Naive B cell (primary cell): ENCODE data around the gene LTBP1. TPM values are rescaled to one million over a fixed set of nuclear protein-coding genes. Genes with fewer than 3 reads are reported as not detected.
A peak's percentile ranks its signal among the peaks of the same experiment; 100 is the strongest.
"Not testable (repeated sequence)": the region's sequence is repeated elsewhere in the genome, so short reads cannot be mapped to it uniquely, and the experiment has no call there.

Experiments used
- ATAC-seq, 2 donors: fragments of 150-1000 bp; cut with Tn5 transposase; 2 replicates each; pipeline ENCODE4 v1.10.0; 2021; ENCODE audit warnings: low read depth in 2 of 2, mild to moderate bottlenecking in 2 of 2, moderate library complexity in 2 of 2
- DNase-seq: peaks from one replicate; pipeline ENCODE4 v3.0.0; 2022
- H3K27ac Mint-ChIP-seq, 6 donors: one replicate each; pipeline ENCODE4 v1.8.0; 2020 to 2022; ENCODE audit warnings: mild to moderate bottlenecking in 6 of 6, mixed read lengths in 6 of 6, moderate library complexity in 5 of 6, inconsistent platforms in 2 of 6
- H3K27me3 Mint-ChIP-seq, 3 donors: one replicate each; pipeline ENCODE4 v1.8.0; 2021 to 2022; ENCODE audit warnings: mixed read lengths in 3 of 3, mild to moderate bottlenecking in 1 of 3
- H3K36me3 Mint-ChIP-seq, 2 donors: one replicate each; pipeline ENCODE4 v1.8.0; 2020 to 2022; ENCODE audit warnings: mixed read lengths in 2 of 2, inconsistent platforms in 1 of 2, mild to moderate bottlenecking in 1 of 2
- H3K4me1 Mint-ChIP-seq, 3 donors: one replicate each; pipeline ENCODE4 v1.8.0; 2020 to 2022; ENCODE audit warnings: mixed read lengths in 3 of 3, inconsistent platforms in 1 of 3, mild to moderate bottlenecking in 1 of 3, moderate library complexity in 1 of 3
- H3K4me3 Mint-ChIP-seq, 8 donors: one replicate each; pipeline ENCODE4 v1.8.0; 2020 to 2022; ENCODE audit warnings: mild to moderate bottlenecking in 8 of 8, mixed read lengths in 8 of 8, moderate library complexity in 8 of 8, inconsistent platforms in 2 of 8
- H3K9me3 Mint-ChIP-seq, 7 donors: one replicate each; pipeline ENCODE4 v1.8.0; 2020 to 2022; ENCODE audit warnings: mixed read lengths in 7 of 7, mild to moderate bottlenecking in 5 of 7, inconsistent platforms in 2 of 7, moderate library complexity in 1 of 7
- polyA plus RNA-seq, 6 donors: library from polyadenylated mRNA; unstranded; fragments of 300-500 nt; fragmentation: Illumina TruSeq; gene quantifications; one replicate each; pipeline ENCODE4 v1.2.3, GENCODE V29; 2021; ENCODE audit warnings: low read depth in 6 of 6

Gene LTBP1
- polyA plus RNA-seq, 6 donors from 2014 or later: 0.43 to 2.0 (median 0.92) TPM; not detected in 1

- ATAC-seq: no peak
- H3K27me3 Mint-ChIP-seq: peaks cover 0 to 21% (median 5%) of the 10 kb centered on the region in 3 donors
- no peak overlapping the region for H3K27ac Mint-ChIP-seq
- H3K4me1 Mint-ChIP-seq: no peaks in the 10 kb centered on the region
- no peaks in the 10 kb centered on the region for H3K9me3 Mint-ChIP-seq
- DNase-seq: no peak
- H3K36me3 Mint-ChIP-seq: no peaks in the 10 kb centered on the region
- no peak overlapping the region for H3K4me3 Mint-ChIP-seq
These were observed 206.3 kb downstream of the LTBP1 start for GRCh38 chr2:33153008-33153407.

GRCh38 chr2:33158482-33159003 is 211.8 kb downstream of the LTBP1 start:
- H3K4me1 Mint-ChIP-seq: no peaks in the 10 kb centered on the region
- DNase-seq (no peak), ATAC-seq (no peak)
- H3K9me3 Mint-ChIP-seq: no peaks in the 10 kb centered on the region
- H3K4me3 Mint-ChIP-seq: no peak overlapping the region
- no peak overlapping the region for H3K27ac Mint-ChIP-seq
- peaks cover 0 to 11% (median 5%) of the 10 kb centered on the region in 3 donors for H3K27me3 Mint-ChIP-seq
- no peaks in the 10 kb centered on the region for H3K36me3 Mint-ChIP-seq

GRCh38 chr2:33160191-33160590 is 213.4 kb downstream of the LTBP1 start:
- no peaks in the 10 kb centered on the region for H3K36me3 Mint-ChIP-seq
- no peaks in the 10 kb centered on the region for H3K4me1 Mint-ChIP-seq
- DNase-seq (no peak), ATAC-seq (no peak)
- no peak overlapping the region for H3K27ac Mint-ChIP-seq
- H3K4me3 Mint-ChIP-seq: no peak overlapping the region
- H3K9me3 Mint-ChIP-seq: no peaks in the 10 kb centered on the region
- H3K27me3 Mint-ChIP-seq: peaks cover 0 to 12% (median 0%) of the 10 kb centered on the region in 3 donors

GRCh38 chr2:33166287-33166881 is 219.6 kb downstream of the LTBP1 start:
- Mint-ChIP-seq H3K4me3 (no peak overlapping the region), H3K9me3 (no peaks in the 10 kb centered on the region), H3K27ac (no peak overlapping the region), H3K27me3 (peaks cover 6 to 20% (median 7%) of the 10 kb centered on the region in 3 donors), H3K4me1 (no peaks in the 10 kb centered on the region), H3K36me3 (no peaks in the 10 kb centered on the region)
- ATAC-seq (no peak), DNase-seq (no peak)

GRCh38 chr2:33167622-33168245 is 221.0 kb downstream of the LTBP1 start:
- DNase-seq: no peak
- no peaks in the 10 kb centered on the region for H3K36me3 Mint-ChIP-seq
- no peak overlapping the region for H3K27ac Mint-ChIP-seq
- no peak for ATAC-seq
- H3K4me3 Mint-ChIP-seq: no peak overlapping the region
- H3K9me3 Mint-ChIP-seq: peaks cover 0 to under 1% (median 0%) of the 10 kb centered on the region in 7 donors
- peaks cover 6 to 20% (median 7%) of the 10 kb centered on the region in 3 donors for H3K27me3 Mint-ChIP-seq
- H3K4me1 Mint-ChIP-seq: no peaks in the 10 kb centered on the region

GRCh38 chr2:33168425-33168824 is 221.7 kb downstream of the LTBP1 start:
- H3K27ac Mint-ChIP-seq: no peak overlapping the region
- peaks cover 6 to 15% (median 7%) of the 10 kb centered on the region in 3 donors for H3K27me3 Mint-ChIP-seq
- ATAC-seq (no peak), DNase-seq (no peak)
- H3K36me3 Mint-ChIP-seq: no peaks in the 10 kb centered on the region
- peaks cover 0 to 4% (median 0%) of the 10 kb centered on the region in 7 donors for H3K9me3 Mint-ChIP-seq
- no peaks in the 10 kb centered on the region for H3K4me1 Mint-ChIP-seq
- no peak overlapping the region for H3K4me3 Mint-ChIP-seq

GRCh38 chr2:33168922-33169321 is 222.2 kb downstream of the LTBP1 start:
- Mint-ChIP-seq H3K4me1 (no peaks in the 10 kb centered on the region), H3K36me3 (no peaks in the 10 kb centered on the region), H3K9me3 (peaks cover 0 to 4% (median 0%) of the 10 kb centered on the region in 7 donors), H3K27ac (peak overlapping the region in 1 of 6 donors; percentile 36), H3K4me3 (no peak overlapping the region), H3K27me3 (peaks cover 6 to 14% (median 7%) of the 10 kb centered on the region in 3 donors)
- no peak for DNase-seq
- ATAC-seq: no peak

GRCh38 chr2:33170251-33170650 is 223.5 kb downstream of the LTBP1 start:
- not testable (repeated sequence) for DNase-seq, H3K27ac Mint-ChIP-seq, H3K9me3 Mint-ChIP-seq, H3K27me3 Mint-ChIP-seq, ATAC-seq, H3K4me3 Mint-ChIP-seq, H3K36me3 Mint-ChIP-seq, H3K4me1 Mint-ChIP-seq

GRCh38 chr2:33177627-33178026 is 230.9 kb downstream of the LTBP1 start:
- H3K9me3 Mint-ChIP-seq: peaks cover 0 to 8% (median 0%) of the 10 kb centered on the region in 7 donors
- H3K36me3 Mint-ChIP-seq: no peaks in the 10 kb centered on the region
- H3K27me3 Mint-ChIP-seq: no peaks in the 10 kb centered on the region
- DNase-seq (no peak), ATAC-seq (no peak)
- H3K4me3 Mint-ChIP-seq: no peak overlapping the region
- H3K4me1 Mint-ChIP-seq: no peaks in the 10 kb centered on the region
- no peak overlapping the region for H3K27ac Mint-ChIP-seq

GRCh38 chr2:33178209-33178608 is 231.5 kb downstream of the LTBP1 start:
- ATAC-seq (no peak), DNase-seq (no peak)
- H3K27me3 Mint-ChIP-seq: no peaks in the 10 kb centered on the region
- no peak overlapping the region for H3K27ac Mint-ChIP-seq
- peaks cover 0 to 4% (median 0%) of the 10 kb centered on the region in 7 donors for H3K9me3 Mint-ChIP-seq
- H3K36me3 Mint-ChIP-seq: no peaks in the 10 kb centered on the region
- no peak overlapping the region for H3K4me3 Mint-ChIP-seq
- no peaks in the 10 kb centered on the region for H3K4me1 Mint-ChIP-seq

- ATAC-seq (no peak), DNase-seq (no peak)
- no peaks in the 10 kb centered on the region for H3K4me1 Mint-ChIP-seq
- no peaks in the 10 kb centered on the region for H3K27me3 Mint-ChIP-seq
- peak overlapping the region in 1 of 8 donors; percentile 12 for H3K4me3 Mint-ChIP-seq
- peaks cover 0 to 4% (median 0%) of the 10 kb centered on the region in 7 donors for H3K9me3 Mint-ChIP-seq
- no peak overlapping the region for H3K27ac Mint-ChIP-seq
- no peaks in the 10 kb centered on the region for H3K36me3 Mint-ChIP-seq
These were observed 234.2 kb downstream of the LTBP1 start for GRCh38 chr2:33180915-33181314.

- Mint-ChIP-seq H3K27me3 (no peaks in the 10 kb centered on the region), H3K4me1 (no peaks in the 10 kb centered on the region), H3K9me3 (peaks cover 0 to 4% (median 0%) of the 10 kb centered on the region in 7 donors), H3K27ac (no peak overlapping the region), H3K4me3 (no peak overlapping the region), H3K36me3 (no peaks in the 10 kb centered on the region)
- no peak for DNase-seq
- no peak for ATAC-seq
These were observed 234.7 kb downstream of the LTBP1 start for GRCh38 chr2:33181466-33181865.

GRCh38 chr2:33184041-33184440 is 237.3 kb downstream of the LTBP1 start:
- Mint-ChIP-seq H3K9me3 (peaks cover 0 to 2% (median 0%) of the 10 kb centered on the region in 7 donors), H3K27ac (no peak overlapping the region), H3K4me1 (no peaks in the 10 kb centered on the region), H3K4me3 (no peak overlapping the region), H3K27me3 (no peaks in the 10 kb centered on the region), H3K36me3 (no peaks in the 10 kb centered on the region)
- DNase-seq (no peak), ATAC-seq (no peak)

GRCh38 chr2:33186937-33187336 is 240.2 kb downstream of the LTBP1 start:
- no peak for DNase-seq
- no peak overlapping the region for H3K27ac Mint-ChIP-seq
- no peak for ATAC-seq
- H3K27me3 Mint-ChIP-seq: peaks cover 4 to 14% (median 4%) of the 10 kb centered on the region in 3 donors
- peaks cover 0 to 2% (median 0%) of the 10 kb centered on the region in 7 donors for H3K9me3 Mint-ChIP-seq
- no peak overlapping the region for H3K4me3 Mint-ChIP-seq
- no peaks in the 10 kb centered on the region for H3K4me1 Mint-ChIP-seq
- H3K36me3 Mint-ChIP-seq: no peaks in the 10 kb centered on the region
